Panc1 (cell line): ENCODE results near the gene MYCBPAP.

Experiments
- CTCF ChIP-seq: fragments of 450-650 bp; IDR thresholded peaks from 2 replicates; pipeline ENCODE4 v1.5.1; 2017; ENCODE audit warnings: mild to moderate bottlenecking
- POLR2AphosphoS5 ChIP-seq: IDR thresholded peaks from 2 replicates; pipeline ENCODE4 v1.6.1; 2012; ENCODE audit warnings: mild to moderate bottlenecking, low read depth, low read length, moderate library complexity

DNA sequence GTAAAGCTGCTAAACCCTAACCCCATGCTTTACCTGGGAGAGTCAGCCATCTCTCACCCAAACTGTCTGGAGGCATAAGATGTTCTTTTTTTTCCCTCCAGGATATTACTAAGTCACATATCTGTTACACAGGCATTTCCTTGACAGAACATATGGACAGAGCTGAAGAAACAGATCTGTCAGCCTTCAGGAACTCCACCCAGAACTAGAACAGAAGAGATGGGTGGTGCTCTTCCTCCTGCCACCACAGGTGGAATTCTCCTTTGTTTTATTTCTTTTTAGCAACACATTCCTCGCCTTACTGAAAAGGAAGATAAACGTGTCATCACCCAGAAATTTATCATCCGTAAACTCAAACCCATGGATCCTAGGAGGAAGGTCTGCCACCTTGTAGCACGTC is 8.8 kb downstream of the MYCBPAP start:
- TF ChIP-seq CTCF (no peak), POLR2AphosphoS5 (no peak)
